HEK293T (cell line): ENCODE data around the gene TEPSIN.

Source experiments
- CTCF ChIA-PET: fragments of 350-600 bp; formaldehyde crosslinking; extraction: SDS; loops from one replicate; lab custom pipeline; 2021; ENCODE audit warnings: antibody characterized with exemption, inconsistent platforms; lab: Yijun Ruan, JAX
- POLR2A ChIA-PET: fragments of 350-600 bp; formaldehyde crosslinking; extraction: SDS; loops from one replicate; lab custom pipeline; 2020; ENCODE audit warnings: antibody characterized with exemption, inconsistent platforms; lab: Yijun Ruan, JAX
- DNase-seq: peaks from one replicate; pipeline ENCODE4 v3.0.0; 2012; ENCODE audit warnings: mixed read lengths; ENCODE audit errors: extremely low spot score
- ARNT ChIP-seq: fragments of 450-650 bp; IDR thresholded peaks from 2 replicates; pipeline ENCODE4 v1.6.1; 2017; ENCODE audit warnings: mild to moderate bottlenecking
- BHLHE40 ChIP-seq: fragments of 450-650 bp; IDR thresholded peaks from 2 replicates; pipeline ENCODE4 v1.6.1; 2016; ENCODE audit warnings: mild to moderate bottlenecking, moderate library complexity, borderline replicate concordance
- CTBP1 ChIP-seq: fragments of 450-650 bp; IDR thresholded peaks from 2 replicates; pipeline ENCODE4 v1.6.1; 2016; ENCODE audit warnings: borderline replicate concordance
- ELF4 ChIP-seq: fragments of 450-650 bp; IDR thresholded peaks from 2 replicates; pipeline ENCODE4 v1.6.1; 2017; ENCODE audit warnings: antibody characterized with exemption
- FOXA1 ChIP-seq: fragments of 450-650 bp; IDR thresholded peaks from 2 replicates; pipeline ENCODE4 v1.6.1; 2016; ENCODE audit warnings: mild to moderate bottlenecking
- FOXK2 ChIP-seq: fragments of 450-650 bp; IDR thresholded peaks from 2 replicates; pipeline ENCODE4 v1.6.1; 2016; ENCODE audit warnings: mild to moderate bottlenecking
- FOXM1 ChIP-seq: fragments of 450-650 bp; IDR thresholded peaks from 2 replicates; pipeline ENCODE4 v1.6.1; 2017; ENCODE audit warnings: mild to moderate bottlenecking, borderline replicate concordance
- HDGF ChIP-seq: fragments of 450-650 bp; IDR thresholded peaks from 2 replicates; pipeline ENCODE4 v1.6.1; 2017; ENCODE audit warnings: antibody characterized with exemption, borderline replicate concordance
- L3MBTL2 ChIP-seq: fragments of 450-650 bp; conservative IDR thresholded peaks from 2 replicates; pipeline ENCODE4 v1.6.1; 2016; ENCODE audit warnings: mild to moderate bottlenecking
- LEF1 ChIP-seq: fragments of 450-650 bp; IDR thresholded peaks from 2 replicates; pipeline ENCODE4 v1.6.1; 2017; ENCODE audit warnings: mild to moderate bottlenecking, borderline replicate concordance
- NFRKB ChIP-seq: fragments of 450-650 bp; IDR thresholded peaks from 2 replicates; pipeline ENCODE4 v1.6.1; 2016; ENCODE audit warnings: mild to moderate bottlenecking, moderate library complexity
- PKNOX1 ChIP-seq: fragments of 450-650 bp; IDR thresholded peaks from 2 replicates; pipeline ENCODE4 v1.6.1; 2016
- SP1 ChIP-seq: fragments of 450-650 bp; IDR thresholded peaks from 2 replicates; pipeline ENCODE4 v1.6.1; 2017
- SUZ12 ChIP-seq: fragments of 450-650 bp; IDR thresholded peaks from 2 replicates; pipeline ENCODE4 v1.6.1; 2016; ENCODE audit warnings: mild to moderate bottlenecking
- TARDBP ChIP-seq: fragments of 450-650 bp; IDR thresholded peaks from 2 replicates; pipeline ENCODE4 v1.6.1; 2016
- ZNF384 ChIP-seq: fragments of 450-650 bp; IDR thresholded peaks from 2 replicates; pipeline ENCODE4 v1.6.1; 2016

Gene TEPSIN

DNA sequence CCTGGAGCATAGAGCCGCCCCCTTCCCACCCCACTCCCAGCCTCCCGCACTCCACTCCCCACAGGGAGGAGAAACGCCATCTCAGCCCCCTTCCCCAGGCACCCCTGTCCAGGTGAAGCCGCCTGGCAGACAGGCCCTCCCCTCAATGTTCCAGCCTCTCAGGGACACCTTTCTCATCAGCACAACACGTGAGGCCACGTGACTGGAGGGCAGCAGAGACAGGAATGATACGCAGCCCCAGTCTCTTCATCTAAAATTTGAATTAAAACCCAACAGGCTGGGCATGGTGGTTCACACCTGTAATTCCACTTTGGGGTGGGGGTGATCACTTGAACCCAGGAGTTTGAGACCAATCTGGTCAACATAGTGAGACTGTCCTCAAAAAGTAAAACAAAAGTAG is 52.7 kb downstream of the TEPSIN start:
- DNase-seq, result no peak
- ChIA-PET CTCF (no interaction called here), POLR2A (no interaction called here)
- TF ChIP-seq FOXA1, result no peak
- no peak for TF ChIP-seq ARNT
- TF ChIP-seq FOXM1, result no peak
- no peak for TF ChIP-seq CTBP1
- no peak for TF ChIP-seq PKNOX1
- TF ChIP-seq ZNF384, result no peak
- TF ChIP-seq HDGF, result no peak
- TF ChIP-seq LEF1, result no peak
- no peak for TF ChIP-seq SUZ12
- no peak for TF ChIP-seq ELF4
- no peak for TF ChIP-seq L3MBTL2
- TF ChIP-seq TARDBP, result no peak
- TF ChIP-seq NFRKB, result no peak

DNA sequence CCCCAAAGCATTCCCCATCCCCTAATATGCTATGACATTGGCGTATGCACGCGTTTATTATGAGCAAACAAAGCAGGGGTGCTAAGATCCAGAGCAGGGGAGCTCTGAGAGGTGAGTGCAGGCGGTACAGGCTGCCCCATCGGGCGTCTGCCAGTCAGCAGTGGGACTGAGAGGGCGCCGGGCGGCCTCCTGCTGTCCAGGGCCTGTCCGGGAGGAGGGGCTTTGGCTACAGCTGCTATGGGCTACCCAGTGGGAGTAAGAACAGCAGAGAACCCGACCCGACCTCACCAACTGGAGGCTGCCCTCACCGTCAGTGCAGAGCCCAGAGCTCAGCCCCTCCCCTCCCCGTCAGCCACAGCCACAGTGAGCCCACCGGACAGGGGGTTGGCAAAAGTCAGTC is 54.3 kb downstream of the TEPSIN start:
- DNase-seq, result no peak
- POLR2A ChIA-PET, result no interaction called here
- CTCF ChIA-PET, result no interaction called here
- TF ChIP-seq BHLHE40, result no peak
- no peak for TF ChIP-seq PKNOX1
- TF ChIP-seq LEF1, result no peak
- no peak for TF ChIP-seq ARNT
- TF ChIP-seq L3MBTL2, result no peak
- TF ChIP-seq FOXA1, result no peak
- no peak for TF ChIP-seq ZNF384
- TF ChIP-seq FOXM1, result no peak
- no peak for TF ChIP-seq FOXK2
- no peak for TF ChIP-seq CTBP1
- TF ChIP-seq ELF4, result no peak
- no peak for TF ChIP-seq SUZ12
- TF ChIP-seq SP1, result no peak
- no peak for TF ChIP-seq TARDBP

- DNase-seq, result no peak
- POLR2A ChIA-PET, result no interaction called here
- CTCF ChIA-PET, result no interaction called here
Measured at GRCh38 chr17:81183807-81184206, 55.0 kb downstream of the TEPSIN start.

GRCh38 chr17:81183316-81183715 is 55.5 kb downstream of the TEPSIN start:
- CTCF ChIA-PET, result no interaction called here
- POLR2A ChIA-PET, result no interaction called here
- DNase-seq, result no peak
- TF ChIP-seq SP1 (no peak), SUZ12 (no peak), CTBP1 (no peak), ELF4 (no peak), BHLHE40 (no peak)

More at GRCh38 chr17:81183807-81184206, 55.0 kb downstream of the TEPSIN start:
- TF ChIP-seq CTBP1, result no peak

DNA sequence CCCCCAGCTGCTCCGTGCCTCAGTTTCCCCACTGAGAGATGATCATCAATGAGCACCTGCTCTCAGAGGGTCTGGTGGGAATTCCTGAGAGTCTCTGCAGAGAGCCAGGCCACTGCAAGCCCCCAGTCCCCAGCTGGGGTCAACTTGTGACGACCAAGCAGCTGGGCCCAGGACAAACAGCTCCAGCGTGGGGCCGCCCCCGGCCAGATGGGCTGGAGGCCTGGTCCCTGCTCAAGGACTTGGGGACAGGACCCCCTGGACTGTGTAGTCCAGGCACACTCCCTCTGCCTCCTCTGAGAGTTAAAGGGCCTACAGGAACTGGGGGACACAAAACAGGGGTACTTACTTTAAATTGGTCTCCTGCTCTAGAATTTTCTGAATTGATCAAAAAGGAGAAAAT is 56.3 kb downstream of the TEPSIN start:
- POLR2A ChIA-PET, result no interaction called here
- TF ChIP-seq TARDBP (no peak), FOXK2 (no peak), FOXA1 (no peak), FOXM1 (no peak), SUZ12 (no peak), LEF1 (no peak), L3MBTL2 (no peak), BHLHE40 (no peak), SP1 (no peak), HDGF (no peak), PKNOX1 (no peak), ELF4 (no peak), ARNT (no peak), CTBP1 (no peak), NFRKB (no peak)
- CTCF ChIA-PET, result no interaction called here
- no peak for DNase-seq

- TF ChIP-seq FOXM1, result no peak
- no peak for DNase-seq
- CTCF ChIA-PET, result no interaction called here
- POLR2A ChIA-PET, result interaction anchor here (1.2 kb wide), 1 partner anchor 57 kb away, joined by 3 read pairs; the partner anchor contains the start of genes NDUFAF8 and TEPSIN
Measured at GRCh38 chr17:81181811-81182185, 57.1 kb downstream of the TEPSIN start.
